T47D (cell line): ENCODE results near the gene LUZP4.

ENCODE experiments used
- DNase-seq, 2 experiments: peaks; one replicate each; pipeline versions ENCODE4 v3.0.0 to v3.0.0-alpha.2; 2011 to 2012; ENCODE audit warnings: low read depth in 1 of 2, low spot score in 1 of 2
- JUND ChIP-seq: IDR thresholded peaks from 2 replicates; pipeline ENCODE4 v1.6.1; 2012; ENCODE audit warnings: low read depth
- in situ Hi-C: cut with HindIII; loops from 2 replicates; pipeline ENCODE4 v1.10.0; 2016; ENCODE audit warnings: low sequenced_read_pairs, low pct_unique_long_range_greater_than_20kb

LUZP4 gene

GRCh38 chrX:115289465-115289864 is at the start of gene LUZP4:
LUZP4 (plus strand) TSS chrX:115289715; CDS start chrX:115289760, 45 bp downstream.
- in situ Hi-C loops, result no loop called here
- no peak for DNase-seq
- no peak for TF ChIP-seq JUND

GRCh38 chrX:115251458-115252233 is 37.9 kb upstream of the LUZP4 start:
- in situ Hi-C loops, result no loop called here
- DNase-seq, result no peak

GRCh38 chrX:115255003-115255402 is 34.5 kb upstream of the LUZP4 start:
- in situ Hi-C loops, result no loop called here
- no peak for DNase-seq
- no peak for TF ChIP-seq JUND

More at GRCh38 chrX:115251458-115252233, 37.9 kb upstream of the LUZP4 start:
- no peak for TF ChIP-seq JUND

DNA sequence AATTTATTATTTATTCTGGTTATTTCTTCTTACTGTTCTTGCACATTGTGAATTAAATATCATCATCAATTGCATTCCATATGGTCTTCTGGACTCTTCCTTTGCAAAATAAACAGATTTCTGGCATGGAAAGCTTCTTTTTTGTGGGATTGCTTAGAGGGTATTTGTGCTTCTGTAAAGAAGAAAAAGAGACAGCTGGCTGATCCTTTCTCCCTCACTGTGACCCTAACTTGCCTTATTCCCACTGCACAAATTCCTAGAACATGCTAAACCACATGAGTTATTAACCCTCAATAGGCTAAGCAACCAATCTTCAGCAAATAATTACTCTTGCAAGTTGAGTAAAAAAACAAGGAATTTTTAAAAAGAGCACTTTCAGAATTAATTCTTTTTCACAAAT is 31.8 kb upstream of the LUZP4 start:
- in situ Hi-C loops, result no loop called here
- no peak for DNase-seq
- no peak for TF ChIP-seq JUND

DNA sequence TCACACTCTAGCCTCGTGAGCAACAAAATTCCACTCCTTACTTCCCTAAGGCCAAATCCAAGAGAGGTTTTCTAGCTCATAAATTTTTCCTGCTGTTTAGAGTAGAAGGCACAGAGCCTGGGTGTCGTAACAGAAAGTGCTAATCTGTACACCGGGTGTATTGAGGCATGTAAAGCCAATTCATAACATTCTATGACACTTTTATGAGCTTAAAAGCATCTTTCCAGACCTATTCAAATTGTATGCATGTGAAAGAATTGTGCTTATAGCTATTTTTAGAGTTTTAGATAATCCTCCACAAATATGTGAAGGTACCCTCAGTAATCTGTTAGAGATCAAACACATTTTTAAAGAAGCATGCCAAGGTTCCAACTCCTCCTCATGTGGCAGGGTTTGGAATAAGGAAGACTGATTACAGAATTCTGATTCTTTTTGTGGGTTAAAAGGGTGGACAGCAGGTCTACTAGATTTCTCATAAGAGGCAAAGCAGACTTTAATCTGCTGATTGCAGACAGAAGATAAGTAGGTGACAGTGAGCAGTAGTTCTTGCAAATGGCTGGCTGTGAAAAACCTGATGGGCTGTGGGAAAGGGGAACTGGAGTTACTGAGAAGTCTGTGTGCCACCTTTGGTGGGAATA is 30.2 kb upstream of the LUZP4 start:
- in situ Hi-C loops, result no loop called here
- TF ChIP-seq JUND, result no peak
- DNase-seq, result no peak

DNA sequence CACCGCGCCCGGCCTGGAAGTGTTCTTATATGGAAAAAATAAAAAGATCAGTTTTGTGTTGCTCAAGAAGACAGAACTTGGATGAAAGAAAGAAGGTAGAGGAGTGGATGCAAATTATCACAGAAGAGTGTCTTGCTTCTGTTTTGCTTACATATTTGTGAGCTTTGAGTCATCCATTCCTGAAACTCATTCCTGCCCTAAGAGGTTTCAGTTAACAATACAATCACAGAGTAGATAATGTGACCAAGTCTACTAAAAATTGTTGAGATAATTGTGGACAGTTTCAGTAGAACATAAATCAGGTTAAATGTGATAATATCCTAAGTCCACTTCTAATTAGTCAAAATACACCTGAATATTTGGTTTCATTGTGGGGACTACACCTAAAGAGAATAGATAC is 29.2 kb upstream of the LUZP4 start:
- TF ChIP-seq JUND, result no peak
- in situ Hi-C loops, result no loop called here
- no peak for DNase-seq

GRCh38 chrX:115261148-115261547 is 28.4 kb upstream of the LUZP4 start:
- no peak for TF ChIP-seq JUND
- in situ Hi-C loops, result no loop called here
- no peak for DNase-seq

GRCh38 chrX:115264009-115264408 is 25.5 kb upstream of the LUZP4 start:
- no peak for TF ChIP-seq JUND
- no peak for DNase-seq
- in situ Hi-C loops, result no loop called here

- TF ChIP-seq JUND, result no peak
- no peak for DNase-seq
- in situ Hi-C loops, result no loop called here
These were observed 23.2 kb upstream of the LUZP4 start for GRCh38 chrX:115266300-115266699.

DNA sequence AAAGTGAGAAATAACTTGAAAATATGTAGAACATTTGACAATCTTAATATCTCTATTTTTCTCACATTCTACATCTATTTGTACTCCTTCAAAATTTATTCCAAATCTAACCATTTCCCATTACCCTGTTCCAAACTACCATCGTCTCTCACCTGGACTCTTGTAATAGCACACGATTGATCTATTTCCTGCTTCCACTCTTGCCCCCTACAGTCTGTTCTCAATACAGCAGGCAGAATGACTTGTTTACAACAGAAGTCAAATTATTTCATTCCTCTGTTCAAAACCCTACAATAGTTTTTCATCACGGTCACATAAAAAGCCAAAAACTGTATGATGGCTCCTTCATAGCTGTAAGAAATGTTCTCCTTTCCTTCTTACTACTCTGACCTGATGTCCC is 21.1 kb upstream of the LUZP4 start:
- no peak for TF ChIP-seq JUND
- in situ Hi-C loops, result no loop called here
- peak in 1 of 2 experiments; percentile 6 for DNase-seq

GRCh38 chrX:115269051-115269683 is 20.3 kb upstream of the LUZP4 start:
- in situ Hi-C loops, result no loop called here
- DNase-seq, result no peak
- TF ChIP-seq JUND, result no peak

GRCh38 chrX:115284877-115285276 is 4.6 kb upstream of the LUZP4 start:
- DNase-seq, result no peak
- in situ Hi-C loops, result no loop called here
- no peak for TF ChIP-seq JUND

DNA sequence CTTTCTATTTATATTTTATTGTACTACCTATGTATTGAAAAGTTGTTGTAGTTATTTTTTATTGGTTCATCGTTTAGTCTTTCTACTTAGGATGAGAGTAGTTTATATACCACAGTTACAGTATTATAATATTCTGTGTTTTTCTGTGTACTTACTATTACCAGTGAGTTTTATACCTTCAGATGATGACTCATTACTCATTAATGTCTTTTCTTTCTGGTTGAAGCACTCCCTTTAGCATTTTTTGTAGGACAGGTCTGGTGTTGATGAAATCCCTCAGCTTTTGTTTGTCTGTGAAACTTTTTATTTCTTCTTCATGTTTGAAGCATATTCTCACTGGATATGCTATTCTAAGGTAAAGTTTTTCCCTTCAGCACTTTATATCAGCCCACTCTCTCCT is 7.7 kb downstream of the LUZP4 start:
- TF ChIP-seq JUND, result no peak
- no peak for DNase-seq
- in situ Hi-C loops, result no loop called here
